Retina (tissue), 1 donor: ENCODE measurements around the gene EFCAB6.
"Not testable (repeated sequence)": the region's sequence is repeated elsewhere in the genome, so short reads cannot be mapped to it uniquely, and the experiment has no call there.

Experiments used
- DNase-seq: peaks from one replicate; pipeline ENCODE4 v3.0.0-alpha.2; 2016

EFCAB6 gene

GRCh38 chr22:43698403-43698802 lies 113.7 kb downstream of the EFCAB6 start:
- no peak for DNase-seq

- no peak for DNase-seq
These were observed 114.2 kb downstream of the EFCAB6 start for GRCh38 chr22:43697894-43698293.

GRCh38 chr22:43693249-43693648 lies 118.9 kb downstream of the EFCAB6 start:
- no peak for DNase-seq

- DNase-seq = peak; percentile 13
These were observed 122.7 kb downstream of the EFCAB6 start for GRCh38 chr22:43689356-43689755.

- no peak for DNase-seq
These were observed 129.3 kb downstream of the EFCAB6 start for GRCh38 chr22:43682851-43683250.

GRCh38 chr22:43681731-43682360 lies 130.3 kb downstream of the EFCAB6 start:
- DNase-seq = no peak

- DNase-seq = no peak
These were observed 141.6 kb downstream of the EFCAB6 start for GRCh38 chr22:43670513-43670912.

GRCh38 chr22:43669190-43669589 lies 142.9 kb downstream of the EFCAB6 start:
- DNase-seq = no peak

- no peak for DNase-seq
These were observed 144.4 kb downstream of the EFCAB6 start for GRCh38 chr22:43667656-43668055.

GRCh38 chr22:43666457-43666856 lies 145.6 kb downstream of the EFCAB6 start:
- no peak for DNase-seq

- peak; percentile 40 for DNase-seq
These were observed 153.3 kb downstream of the EFCAB6 start for GRCh38 chr22:43658823-43659222.

GRCh38 chr22:43656581-43656980 lies 155.5 kb downstream of the EFCAB6 start:
- DNase-seq = not testable (repeated sequence)

- DNase-seq = no peak
These were observed 157.8 kb downstream of the EFCAB6 start for GRCh38 chr22:43654271-43654670.

- no peak for DNase-seq
These were observed 159.3 kb downstream of the EFCAB6 start for GRCh38 chr22:43652845-43653244.

GRCh38 chr22:43643387-43643786 lies 168.7 kb downstream of the EFCAB6 start:
- DNase-seq = no peak

GRCh38 chr22:43642319-43643206 lies 169.5 kb downstream of the EFCAB6 start:
- no peak for DNase-seq

GRCh38 chr22:43639228-43639948 lies 172.7 kb downstream of the EFCAB6 start:
- DNase-seq = no peak

GRCh38 chr22:43637275-43638260 lies 174.5 kb downstream of the EFCAB6 start:
- no peak for DNase-seq

GRCh38 chr22:43636086-43636485 lies 176.0 kb downstream of the EFCAB6 start:
- no peak for DNase-seq

- no peak for DNase-seq
These were observed 177.0 kb downstream of the EFCAB6 start for GRCh38 chr22:43635101-43635500.

GRCh38 chr22:43634316-43634715 lies 177.8 kb downstream of the EFCAB6 start:
- no peak for DNase-seq

GRCh38 chr22:43633631-43634285 lies 178.3 kb downstream of the EFCAB6 start:
- no peak for DNase-seq
